ENCODE results near the gene SEPTIN8.

SEPTIN8 gene

DNA sequence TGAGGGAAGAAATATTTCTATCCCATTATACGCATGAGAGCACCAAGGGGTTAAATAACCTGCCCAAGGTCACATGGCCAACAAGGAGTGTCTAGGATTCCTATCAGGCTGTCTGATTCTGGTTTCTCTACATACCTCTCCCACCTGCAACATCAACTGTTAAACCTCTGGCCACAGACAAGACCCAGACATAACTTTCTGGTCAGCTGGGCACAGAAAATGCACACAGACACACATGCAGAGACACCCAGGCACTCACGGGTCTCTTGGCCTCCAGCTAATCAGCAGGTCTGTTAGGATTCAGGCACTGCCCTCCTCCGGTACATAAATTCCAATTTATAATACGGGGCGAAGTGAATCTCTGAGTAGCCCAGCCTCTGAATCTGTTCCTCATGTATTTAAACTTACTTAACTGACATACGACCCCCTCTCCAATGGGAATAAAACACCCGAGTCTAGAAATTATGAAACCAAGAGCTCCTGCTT, 1.5 kb downstream of the SEPTIN8 start:
- no peak overlapping the region for H3K4me3 ChIP-seq (ENCODE audit: low read depth, low read length)
- no peak for DNase-seq (ENCODE audit: low read depth)
- TF ChIP-seq, protein P1, sequence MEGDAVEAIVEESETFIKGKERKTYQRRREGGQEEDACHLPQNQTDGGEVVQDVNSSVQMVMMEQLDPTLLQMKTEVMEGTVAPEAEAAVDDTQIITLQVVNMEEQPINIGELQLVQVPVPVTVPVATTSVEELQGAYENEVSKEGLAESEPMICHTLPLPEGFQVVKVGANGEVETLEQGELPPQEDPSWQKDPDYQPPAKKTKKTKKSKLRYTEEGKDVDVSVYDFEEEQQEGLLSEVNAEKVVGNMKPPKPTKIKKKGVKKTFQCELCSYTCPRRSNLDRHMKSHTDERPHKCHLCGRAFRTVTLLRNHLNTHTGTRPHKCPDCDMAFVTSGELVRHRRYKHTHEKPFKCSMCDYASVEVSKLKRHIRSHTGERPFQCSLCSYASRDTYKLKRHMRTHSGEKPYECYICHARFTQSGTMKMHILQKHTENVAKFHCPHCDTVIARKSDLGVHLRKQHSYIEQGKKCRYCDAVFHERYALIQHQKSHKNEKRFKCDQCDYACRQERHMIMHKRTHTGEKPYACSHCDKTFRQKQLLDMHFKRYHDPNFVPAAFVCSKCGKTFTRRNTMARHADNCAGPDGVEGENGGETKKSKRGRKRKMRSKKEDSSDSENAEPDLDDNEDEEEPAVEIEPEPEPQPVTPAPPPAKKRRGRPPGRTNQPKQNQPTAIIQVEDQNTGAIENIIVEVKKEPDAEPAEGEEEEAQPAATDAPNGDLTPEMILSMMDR (IDR thresholded peaks at IDR 0.05; ENCODE audit: insufficient read depth, low read depth, low read length, missing control alignments), result no peak

DNA sequence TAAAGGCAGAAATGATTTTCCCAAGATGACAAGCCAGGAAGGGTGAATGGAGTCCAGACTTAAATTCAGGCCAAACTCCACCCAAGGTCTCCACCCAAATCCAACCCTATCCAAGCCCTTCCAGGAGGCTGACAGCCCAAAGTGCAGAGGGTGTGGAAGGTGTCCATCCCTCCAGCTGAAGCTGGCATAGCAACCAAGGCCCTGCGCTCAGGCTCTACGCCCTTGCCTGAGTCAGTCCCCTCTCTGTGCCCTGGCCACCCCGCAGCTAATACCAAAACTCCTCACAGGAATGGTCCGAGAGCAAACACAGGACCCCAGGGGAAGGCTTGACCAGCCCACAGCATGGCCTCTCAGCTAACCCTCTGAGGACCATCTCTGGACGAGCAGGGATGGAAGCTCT, 2.1 kb downstream of the SEPTIN8 start:
- no peak overlapping the region for H3K4me3 ChIP-seq (ENCODE audit: low read depth, low read length)
- no peak for DNase-seq (ENCODE audit: low read depth)

DNA sequence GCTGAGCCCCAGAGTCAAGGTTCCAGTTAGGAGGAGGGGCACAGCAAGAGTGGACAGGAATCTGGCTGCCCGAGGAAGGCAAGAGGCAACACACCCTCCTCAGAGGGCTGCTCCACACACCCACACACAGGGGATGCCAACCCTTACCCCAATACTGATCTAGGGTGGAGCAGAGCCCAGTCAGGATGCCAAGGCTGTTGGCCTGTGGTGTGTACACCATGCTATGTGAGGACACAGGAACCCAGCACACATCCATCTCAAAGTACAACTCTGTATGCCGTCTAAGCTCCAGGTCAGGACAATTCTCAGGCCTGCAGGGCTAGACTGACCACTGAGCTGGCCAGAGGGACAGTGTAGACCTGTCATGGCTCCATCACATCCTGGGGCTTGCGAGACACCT, 2.6 kb downstream of the SEPTIN8 start:
- H3K4me3 ChIP-seq (ENCODE audit: low read depth, low read length), result no peak overlapping the region
- TF ChIP-seq, protein P1 (IDR thresholded peaks at IDR 0.05; ENCODE audit: insufficient read depth, low read depth, low read length, missing control alignments), result no peak
- DNase-seq (ENCODE audit: low read depth), result no peak

More for the DNA sequence above, 2.1 kb downstream of the SEPTIN8 start:
- TF ChIP-seq, protein P1 (IDR thresholded peaks at IDR 0.05; ENCODE audit: insufficient read depth, low read depth, low read length, missing control alignments), result no peak

DNA sequence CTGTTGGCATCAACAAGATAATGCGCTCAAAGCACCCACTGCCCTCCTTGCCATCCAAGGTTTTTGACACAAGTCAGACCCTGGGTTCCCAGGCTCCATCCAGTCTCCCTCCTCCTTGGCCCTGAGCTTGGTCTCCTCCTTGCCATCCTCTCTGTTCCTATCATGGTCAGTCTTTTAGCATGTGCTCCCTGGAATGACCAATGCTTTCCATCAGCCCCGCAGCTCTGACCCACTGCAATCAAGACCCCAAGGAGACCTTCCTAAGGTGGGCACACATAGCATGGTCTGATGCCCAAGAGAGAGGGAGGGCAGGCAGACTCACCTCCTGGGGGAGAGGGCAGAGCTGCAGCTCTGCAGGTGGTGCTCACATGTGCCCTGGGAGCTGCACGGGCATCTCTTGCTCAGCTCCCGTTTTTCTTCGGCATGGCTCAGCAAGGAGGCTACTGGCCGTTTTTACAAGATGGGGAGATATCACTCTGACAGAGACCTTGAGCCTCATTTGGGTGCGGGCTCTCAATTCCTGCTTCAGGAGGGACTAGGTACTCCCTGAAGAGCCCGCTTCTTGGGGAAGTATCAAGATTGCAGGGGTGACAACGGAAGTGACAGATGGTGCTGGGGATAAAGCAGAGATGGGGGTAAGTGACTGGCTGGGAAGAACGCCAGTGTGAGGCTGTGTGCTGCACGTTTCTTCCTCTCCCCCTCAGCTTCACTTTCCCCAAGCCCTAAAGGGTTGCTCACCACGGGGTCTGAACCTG, 3.3 kb downstream of the SEPTIN8 start:
- no peak overlapping the region for H3K4me3 ChIP-seq (ENCODE audit: low read depth, low read length)
- DNase-seq (ENCODE audit: low read depth), result no peak
- TF ChIP-seq, protein P1 (IDR thresholded peaks at IDR 0.05; ENCODE audit: insufficient read depth, low read depth, low read length, missing control alignments), result no peak

DNA sequence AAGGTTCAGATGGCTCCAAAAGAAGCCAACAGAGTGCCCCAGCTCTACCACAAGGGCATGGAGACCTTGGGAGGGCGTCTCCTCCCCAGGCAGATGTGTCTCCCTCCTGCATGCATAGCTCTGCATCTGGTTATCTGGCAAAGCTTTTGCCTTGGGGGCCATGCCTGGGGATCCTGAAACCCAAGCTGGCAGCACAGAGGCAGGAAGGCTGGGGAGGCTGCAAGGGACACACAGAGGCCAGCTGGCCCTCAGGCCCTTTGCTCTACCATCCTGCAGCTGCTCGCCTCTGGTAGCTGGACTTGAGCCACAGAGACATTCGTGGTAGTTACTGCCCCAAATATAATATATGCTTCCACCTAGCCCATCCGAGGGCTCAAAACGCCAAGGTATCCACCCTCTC, 3.9 kb downstream of the SEPTIN8 start:
- no peak overlapping the region for H3K4me3 ChIP-seq (ENCODE audit: low read depth, low read length)
- TF ChIP-seq, protein P1 (IDR thresholded peaks at IDR 0.05; ENCODE audit: insufficient read depth, low read depth, low read length, missing control alignments), result no peak
- DNase-seq (ENCODE audit: low read depth), result no peak

DNA sequence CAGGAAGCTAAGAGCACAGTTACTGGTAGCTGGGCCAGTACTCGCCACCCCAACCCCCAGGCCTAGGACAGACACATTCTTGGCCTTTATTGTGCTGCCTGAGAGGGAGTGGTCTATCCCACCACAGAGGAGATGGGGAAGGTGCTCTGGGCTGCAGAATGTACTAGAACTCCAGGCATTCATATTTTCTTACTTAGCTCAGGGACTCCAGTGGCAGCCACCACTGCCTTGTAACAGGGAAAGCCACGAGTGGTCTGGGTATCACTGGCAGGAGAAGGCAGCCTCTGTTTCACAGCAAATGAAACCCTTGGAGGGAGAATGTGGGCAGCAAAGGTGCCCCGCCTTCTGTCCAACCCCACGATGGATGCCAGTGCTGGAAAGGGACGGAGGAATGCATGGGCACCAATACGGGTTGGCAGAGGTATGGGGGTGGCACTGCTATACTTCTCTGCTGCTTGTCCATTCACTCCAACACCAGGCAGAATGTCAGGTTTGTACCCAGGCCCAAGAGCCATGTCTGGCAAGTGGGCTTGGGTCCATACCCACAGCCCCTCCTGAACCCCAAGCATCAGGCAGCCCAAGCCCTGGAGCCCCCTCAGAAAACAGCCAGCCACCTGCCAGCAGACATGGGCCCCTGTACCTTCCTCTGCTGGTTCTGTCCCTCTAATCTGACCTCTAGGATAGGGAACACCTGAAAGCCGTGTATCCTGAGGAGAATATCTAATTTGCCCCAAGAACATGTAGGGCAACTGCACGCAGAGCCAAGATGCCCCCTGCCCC, 4.6 kb downstream of the SEPTIN8 start:
- H3K4me3 ChIP-seq (ENCODE audit: low read depth, low read length), result no peak overlapping the region
- DNase-seq (ENCODE audit: low read depth), result no peak
- TF ChIP-seq, protein P1 (IDR thresholded peaks at IDR 0.05; ENCODE audit: insufficient read depth, low read depth, low read length, missing control alignments), result no peak
